A673 (cell line): ENCODE results near the gene TMEM236. TPM values are rescaled to one million over a fixed set of nuclear protein-coding genes. Genes with fewer than 3 reads are reported as not detected.

Source experiments
- BruUV-seq: library from RNA; stranded (reverse); fragments of 400-500 nt; replicated peaks from 2 replicates; lab custom pipeline; 2021; lab: Mats Ljungman, UMichigan
- CTCF ChIA-PET: fragments of 300-600 bp; sonication (Branson Sonifier 250); formaldehyde crosslinking; loops from one replicate; lab custom pipeline; 2022; ENCODE audit warnings: antibody characterized with exemption; lab: Charles Lee
- POLR2A ChIA-PET: fragments of 300-600 bp; sonication (Branson Sonifier 250); formaldehyde crosslinking; loops from one replicate; lab custom pipeline; 2022; ENCODE audit warnings: antibody characterized with exemption; ENCODE audit not compliant: low non-redundant PET; lab: Charles Lee
- DNase-seq: peaks from one replicate; pipeline ENCODE4 v3.0.0-alpha.2; 2015; ENCODE audit warnings: low spot score
- H3K27ac ChIP-seq: fragments of 200-600 bp; sonication (generic); 2 replicates; pipeline ENCODE4 v1.5.1; 2016; ENCODE audit warnings: mixed run types, low read depth, mild to moderate bottlenecking, mixed read lengths, antibody characterized with exemption, low read length; ENCODE audit not compliant: poor library complexity, severe bottlenecking
- H3K27me3 ChIP-seq: fragments of 200-600 bp; sonication (generic); replicated peaks from 2 replicates; pipeline ENCODE4 v1.6.1; 2017; ENCODE audit warnings: mixed run types, low read depth, mild to moderate bottlenecking, mixed read lengths, antibody characterized with exemption, low read length; ENCODE audit not compliant: insufficient read depth, poor library complexity
- H3K36me3 ChIP-seq: fragments of 200-600 bp; sonication (generic); 2 replicates; pipeline ENCODE4 v1.6.1; 2016; ENCODE audit warnings: mixed run types, mild to moderate bottlenecking, mixed read lengths, antibody characterized with exemption, low read length; ENCODE audit not compliant: insufficient read depth, poor library complexity, severe bottlenecking
- H3K4me1 ChIP-seq: fragments of 200-600 bp; sonication (generic); 2 replicates; pipeline ENCODE4 v1.6.1; 2017; ENCODE audit warnings: mixed run types, mild to moderate bottlenecking, mixed read lengths, antibody characterized with exemption, low read length; ENCODE audit not compliant: insufficient read depth, poor library complexity, severe bottlenecking
- H3K4me3 ChIP-seq: fragments of 200-600 bp; sonication (generic); 2 replicates; pipeline ENCODE4 v1.5.1; 2016; ENCODE audit warnings: low read depth, mixed run types, mild to moderate bottlenecking, mixed read lengths, low read length; ENCODE audit not compliant: poor library complexity, severe bottlenecking
- H3K9me3 ChIP-seq: fragments of 200-600 bp; sonication (generic); 2 replicates; pipeline ENCODE4 v1.6.1; 2016; ENCODE audit warnings: mixed run types, low read depth, mild to moderate bottlenecking, mixed read lengths, antibody characterized with exemption, low read length; ENCODE audit not compliant: poor library complexity, severe bottlenecking
- CTCF ChIP-seq: fragments of 300-800, 200-600 bp; sonication (generic); conservative IDR thresholded peaks from 2 replicates; pipeline ENCODE4 v1.5.1; 2017; ENCODE audit warnings: low read depth, mild to moderate bottlenecking, antibody characterized with exemption, low read length, moderate library complexity, mixed read lengths
- EZH2 ChIP-seq: fragments of 200-600 bp; sonication (generic); IDR thresholded peaks from 2 replicates; pipeline ENCODE4 v1.6.1; 2017; ENCODE audit warnings: borderline replicate concordance, low read depth, mild to moderate bottlenecking, mixed read lengths, antibody characterized with exemption, low read length; ENCODE audit not compliant: poor library complexity, severe bottlenecking
- intact Hi-C: fragments of 100-400 bp; cut with micrococcal nuclease; formaldehyde crosslinking; loops from one replicate; pipeline ENCODE4 v1.10.0; 2022; ENCODE audit not compliant: unreplicated experiment
- total RNA-seq: library from RNA; stranded (reverse); gene quantifications from 2 replicates; pipeline ENCODE4 v1.2.3, GENCODE V29; 2021

The TMEM236 gene
- total RNA-seq, 1 experiment from 2014 or later: 0.06 TPM

GRCh38 chr10:17805330-17805729 is 53.3 kb downstream of the TMEM236 start:
- TF ChIP-seq EZH2 (no peak), CTCF (no peak)
- intact Hi-C loops: no loop called here
- no TSS peak for BruUV-seq
- no peak for DNase-seq
- no peaks in the 10 kb centered on the region for H3K9me3 ChIP-seq
- ChIA-PET POLR2A (no interaction called here), CTCF (no interaction called here)
- H3K4me1 ChIP-seq: no peaks in the 10 kb centered on the region
- no peak overlapping the region for H3K4me3 ChIP-seq
- H3K36me3 ChIP-seq: no peaks in the 10 kb centered on the region
- no peaks in the 10 kb centered on the region for H3K27me3 ChIP-seq
- H3K27ac ChIP-seq: no peak overlapping the region

DNA sequence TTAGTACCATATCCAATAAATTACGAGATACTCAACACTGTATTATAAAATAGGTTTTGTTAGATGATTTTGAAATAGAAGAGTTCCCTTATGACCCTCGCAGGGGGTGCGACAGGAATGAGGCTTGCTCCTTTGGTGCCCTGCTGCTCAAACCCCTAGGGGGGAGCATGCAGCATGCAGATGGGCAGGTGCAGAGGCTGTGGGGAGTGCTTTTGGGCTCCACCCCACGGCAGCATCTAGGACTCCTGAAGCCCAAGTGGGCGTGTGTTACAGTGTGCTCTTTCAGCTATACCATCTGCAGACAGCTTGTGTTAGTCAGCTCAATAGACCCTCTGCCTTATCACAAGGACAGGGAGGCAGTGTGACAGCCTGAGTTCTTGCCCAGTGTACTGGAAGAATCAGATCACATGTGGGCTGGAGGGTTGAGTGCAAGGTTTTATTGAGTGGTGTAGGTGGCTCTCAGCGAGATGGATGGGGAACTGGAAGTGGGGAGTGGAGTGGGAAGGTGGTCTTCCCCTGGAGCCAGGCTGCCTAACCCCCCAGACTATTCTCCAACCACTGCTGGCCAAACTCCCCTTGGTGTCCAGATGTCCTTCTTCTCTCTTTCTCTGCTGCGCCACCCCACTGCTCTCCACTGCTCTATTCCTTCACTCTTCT is 54.0 kb downstream of the TMEM236 start:
- ChIA-PET POLR2A (no interaction called here), CTCF (no interaction called here)
- DNase-seq: peak; percentile 40
- intact Hi-C loops: no loop called here
- no peaks in the 10 kb centered on the region for H3K9me3 ChIP-seq
- no peak overlapping the region for H3K27ac ChIP-seq
- no peak overlapping the region for H3K4me3 ChIP-seq
- H3K27me3 ChIP-seq: no peaks in the 10 kb centered on the region
- TF ChIP-seq EZH2 (no peak), CTCF (peak; percentile 35)
- BruUV-seq: no TSS peak
- H3K36me3 ChIP-seq: no peaks in the 10 kb centered on the region
- no peaks in the 10 kb centered on the region for H3K4me1 ChIP-seq

DNA sequence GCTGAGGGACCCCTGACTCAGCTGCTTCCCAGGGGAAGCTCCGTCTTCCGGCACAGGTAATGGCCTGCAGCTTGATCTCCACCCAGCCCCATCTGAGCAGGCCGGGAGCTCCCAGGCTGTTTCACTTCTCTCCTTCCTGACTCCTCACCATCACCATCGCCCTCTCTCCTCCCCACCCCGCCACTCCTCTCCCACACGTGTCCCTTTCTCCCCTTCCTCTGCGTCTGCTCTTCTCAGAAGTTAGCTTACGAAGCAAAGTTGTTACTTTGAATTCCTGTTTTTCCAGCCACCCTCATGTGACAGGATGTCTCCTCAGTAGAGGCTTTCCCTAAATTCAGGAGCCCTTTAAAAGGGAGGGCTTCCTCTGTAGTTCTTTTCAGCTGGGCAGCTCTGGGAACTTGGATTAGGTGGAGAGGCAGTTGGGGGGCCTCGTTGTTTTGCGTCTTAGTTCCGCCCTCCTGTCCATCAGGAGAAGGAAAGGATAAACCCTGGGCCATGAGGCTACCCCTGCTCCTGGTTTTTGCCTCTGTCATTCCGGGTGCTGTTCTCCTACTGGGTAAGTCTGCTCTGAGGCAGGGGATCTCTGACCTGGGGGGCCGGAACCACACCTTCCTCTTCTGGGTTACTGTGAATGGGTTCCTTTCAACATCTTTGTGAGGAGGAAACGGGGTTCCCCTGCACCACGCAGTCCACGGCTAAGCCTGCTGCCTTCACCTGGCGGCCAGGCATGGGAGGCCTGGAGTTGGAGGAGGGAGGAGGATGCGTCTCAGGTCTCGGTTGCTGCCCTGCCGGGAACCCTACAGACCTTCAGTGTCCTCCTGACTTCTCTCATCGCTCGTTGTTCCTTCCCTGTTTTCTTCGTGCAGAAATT is 57.2 kb downstream of the TMEM236 start, which contains the start of gene MRC1:
MRC1 (plus strand) TSS at position 378 of the 871 bp plus-strand sequence; CDS start at position 496, 118 bp downstream.
- Histone ChIP-seq H3K4me3 (no peak within 1 kb of the TSS), H3K4me1 (no peaks in the 10 kb centered on the region), H3K27me3 (no peaks in the 10 kb centered on the region), H3K27ac (no peak within 1 kb of the TSS), H3K36me3 (no peaks in the 10 kb centered on the region), H3K9me3 (no peaks in the 10 kb centered on the region)
- CTCF ChIA-PET: no interaction called here
- POLR2A ChIA-PET: no interaction called here
- no TSS peak for BruUV-seq
- intact Hi-C loops: no loop called here
- no peak for TF ChIP-seq EZH2
- TF ChIP-seq CTCF: no peak
- DNase-seq: no peak
